HG03064 (cell line): ENCODE data around the gene PPIL1.

Source experiments
- ATAC-seq: cut with Tn5 transposase; IDR thresholded peaks from one replicate; pipeline ENCODE4 v1.9.1; 2021; ENCODE audit warnings: low read depth; ENCODE audit not compliant: unreplicated experiment

The PPIL1 gene

DNA sequence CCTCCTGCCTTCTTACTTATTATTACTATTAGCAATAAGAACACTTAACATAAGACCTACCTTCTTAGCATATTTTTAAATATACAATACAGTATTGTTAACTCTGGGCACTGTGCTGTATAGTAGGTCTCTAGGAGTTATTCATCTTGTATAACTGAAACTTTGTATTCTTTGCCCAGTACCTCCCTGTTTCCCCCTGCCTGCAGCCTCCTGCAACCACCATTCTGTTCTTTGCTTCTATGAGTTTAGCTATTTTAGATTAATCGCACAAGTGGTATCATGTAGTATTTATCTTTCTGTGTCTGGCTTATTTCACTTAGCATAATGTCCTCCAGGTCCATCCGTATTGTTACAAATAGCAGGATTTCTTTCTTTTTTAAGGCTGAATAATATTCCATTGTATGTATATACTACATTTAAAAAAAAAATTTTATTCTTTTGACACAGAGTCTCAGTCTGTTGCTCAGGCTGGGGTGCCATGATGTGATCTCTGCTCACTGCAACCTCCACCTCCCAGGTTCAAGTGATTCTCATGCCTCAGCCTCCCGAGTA is 15.6 kb upstream of the PPIL1 start:
- ATAC-seq = no peak

DNA sequence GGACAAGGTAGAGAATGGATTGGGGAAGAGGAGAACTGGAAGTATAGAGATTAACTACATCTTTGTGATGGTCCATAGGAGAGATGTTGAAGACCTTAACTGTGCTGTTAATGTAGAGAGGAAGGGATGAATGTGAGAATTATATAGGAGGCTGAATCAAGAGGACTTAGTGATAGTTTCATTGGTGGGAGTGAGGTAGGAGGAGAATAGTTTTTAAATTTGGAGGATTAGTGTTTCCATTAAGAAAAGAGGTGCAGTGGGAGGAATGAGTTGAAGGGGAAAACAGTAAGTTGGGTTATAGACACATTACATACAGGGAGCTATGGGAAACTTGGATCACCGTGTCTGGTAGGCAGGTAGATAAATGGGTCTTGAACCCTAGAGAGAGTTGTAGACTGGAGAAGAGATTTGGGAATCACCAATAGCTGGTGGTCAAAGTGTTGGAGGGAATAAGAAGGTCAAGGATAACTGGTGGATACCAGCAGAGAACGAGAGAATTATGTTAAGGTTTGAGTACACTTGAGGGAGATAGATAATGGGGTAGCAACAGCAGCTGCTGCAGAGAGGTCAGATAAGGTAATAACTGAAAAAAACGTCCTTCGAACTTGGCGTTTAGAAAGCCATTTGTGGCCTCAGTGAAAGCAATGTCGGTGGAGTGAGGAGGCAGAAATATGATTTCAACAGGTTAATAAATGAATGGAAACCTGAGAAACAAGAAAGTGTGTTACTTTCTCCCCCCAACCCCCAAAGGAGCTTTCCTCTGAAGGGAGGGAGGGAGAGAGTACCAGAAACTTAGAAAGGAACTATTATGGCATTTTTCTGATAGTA is 14.3 kb upstream of the PPIL1 start:
- no peak for ATAC-seq

DNA sequence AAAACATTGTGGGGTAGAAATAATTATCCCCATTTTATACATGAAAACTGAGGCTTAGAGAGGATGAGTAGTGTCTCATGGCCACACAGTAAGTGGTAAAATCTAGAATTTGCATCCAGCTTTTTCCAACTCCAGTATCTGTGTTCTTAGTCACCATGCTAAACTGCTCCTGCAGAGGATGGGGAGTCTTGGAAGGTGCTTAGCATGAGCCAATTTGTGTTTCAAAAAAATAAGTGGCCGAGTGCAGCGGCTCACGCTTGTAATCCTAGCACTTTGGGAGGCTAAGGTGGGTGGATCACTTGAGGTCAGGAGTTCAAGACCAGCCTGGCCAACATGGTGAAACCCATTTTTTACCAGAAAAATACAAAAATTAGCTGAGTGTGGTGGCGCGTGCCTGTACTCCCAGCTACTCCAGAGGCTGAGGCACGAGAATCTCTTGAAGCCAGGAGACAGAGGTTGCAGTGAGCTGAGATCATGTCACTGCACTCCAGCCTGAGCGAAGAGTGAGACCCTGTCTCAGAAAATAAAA is 13.6 kb upstream of the PPIL1 start:
- ATAC-seq = no peak

DNA sequence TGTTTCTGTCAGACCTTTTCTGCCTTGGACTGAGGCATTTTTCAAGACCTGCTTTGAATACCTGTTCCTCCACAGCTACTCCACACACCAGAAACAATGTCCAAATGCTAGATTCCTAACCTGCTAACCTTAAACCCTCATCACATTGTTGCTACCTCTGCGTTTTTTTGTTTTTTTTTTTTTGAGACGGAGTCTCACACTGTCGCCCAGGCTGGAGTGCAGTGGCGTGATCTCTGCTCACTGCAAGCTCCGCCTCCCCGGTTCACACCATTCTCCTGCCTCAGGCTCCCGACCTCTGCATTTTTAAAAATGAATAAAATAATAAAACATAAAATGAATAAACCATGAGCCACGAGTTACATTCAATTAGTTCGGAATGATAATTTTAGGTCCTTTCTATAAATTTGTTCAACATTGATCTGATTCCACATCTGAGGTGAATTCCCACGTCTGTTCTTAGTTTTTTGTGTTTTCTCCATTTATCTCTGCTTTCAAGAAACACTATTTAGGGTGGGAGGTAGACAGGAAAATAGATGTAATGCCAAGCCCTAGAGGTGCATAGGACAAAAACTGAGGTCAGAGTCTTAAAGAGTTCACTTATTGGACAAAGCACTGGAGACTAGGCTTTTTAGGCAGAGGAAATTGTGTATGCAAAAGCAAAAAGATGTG is 12.5 kb upstream of the PPIL1 start:
- no peak for ATAC-seq

DNA sequence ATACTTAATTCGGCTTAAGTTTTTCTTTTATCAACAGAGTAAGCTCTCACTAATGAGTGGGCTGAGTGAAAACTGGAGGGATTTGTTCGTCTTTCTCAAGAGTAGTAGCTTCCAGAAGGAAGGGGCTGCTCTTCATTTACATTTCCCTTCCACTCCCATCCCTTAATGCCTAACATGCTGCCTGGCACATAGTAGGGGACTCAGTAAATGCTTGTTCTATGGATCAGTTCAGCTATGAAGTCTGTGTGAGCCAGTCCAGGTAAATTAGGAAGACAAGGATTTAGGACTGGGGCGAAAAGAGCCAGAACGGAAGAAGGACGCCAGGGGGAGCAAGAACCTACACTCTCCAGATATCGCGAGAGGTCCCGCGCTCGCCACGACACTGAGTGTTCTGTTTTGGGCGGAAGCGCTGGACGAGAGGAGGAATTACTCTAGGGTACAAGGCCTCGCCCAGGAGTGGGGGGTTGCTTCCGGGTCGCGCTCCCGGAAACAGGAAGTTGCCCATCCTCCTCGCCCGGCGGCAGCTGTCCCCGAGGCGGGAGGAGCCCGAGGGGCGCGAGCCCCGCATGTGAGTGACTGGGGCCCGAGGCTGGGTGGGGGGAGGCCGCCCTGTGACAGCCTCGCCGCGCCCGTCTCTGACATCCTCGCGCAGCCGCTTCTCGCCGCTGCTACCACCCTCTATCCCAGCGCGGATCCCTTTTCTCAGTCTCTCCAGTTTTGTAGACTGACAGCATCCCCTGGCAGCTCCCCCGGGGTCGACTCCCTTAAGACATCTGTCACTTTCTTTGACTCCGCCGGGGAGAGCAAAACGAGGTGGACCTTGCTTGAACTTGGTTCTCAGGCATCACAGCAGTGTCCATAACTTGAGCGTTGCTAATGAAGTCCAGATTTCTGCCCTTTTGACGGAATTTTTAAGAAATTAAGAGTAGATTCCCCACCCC is 11.1 kb upstream of the PPIL1 start, which contains the start of gene C6orf89:
TSS of gene C6orf89 (plus strand) at position 492 of the 941 bp plus-strand sequence. CDS start 13,493 bp downstream, outside the sequence.
- peak; percentile 97 for ATAC-seq

DNA sequence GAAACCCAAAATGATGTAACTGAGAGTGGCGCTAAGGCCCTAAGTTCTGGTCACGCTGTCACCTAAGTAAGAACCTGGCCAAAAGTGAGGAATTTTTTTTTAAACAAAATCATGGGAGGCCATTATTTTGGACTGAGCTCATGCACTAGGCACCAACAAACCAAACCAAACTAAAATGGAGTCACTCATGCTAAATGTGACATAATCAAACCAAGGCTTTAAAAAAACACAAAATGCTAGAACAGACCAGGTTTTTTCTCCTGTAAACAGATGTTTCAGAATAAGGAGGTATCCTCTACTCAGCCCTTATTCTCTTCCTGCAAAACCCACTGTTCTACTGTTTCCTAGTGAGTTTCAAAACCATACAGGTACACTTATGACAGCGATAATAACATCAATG is 10.0 kb upstream of the PPIL1 start:
- no peak for ATAC-seq

DNA sequence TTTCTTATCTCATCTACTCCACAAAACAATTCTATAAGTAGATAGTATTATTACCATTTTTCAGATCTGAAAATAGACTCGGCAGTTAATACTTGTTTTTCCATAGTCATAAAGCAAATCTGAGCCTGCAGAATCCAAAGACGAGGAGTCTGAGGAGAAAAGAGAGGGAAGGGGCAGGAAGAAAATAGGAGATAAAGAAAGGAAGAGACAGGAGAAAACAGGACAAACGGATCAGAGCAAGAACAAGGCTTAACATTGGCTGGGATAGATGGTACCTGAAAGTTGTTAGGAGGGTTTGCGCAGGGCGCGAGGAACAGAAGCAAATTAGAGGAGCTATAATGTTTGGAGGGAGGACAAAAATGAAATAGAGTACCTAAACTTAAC is 639 bp upstream of the PPIL1 start:
- ATAC-seq = no peak

DNA sequence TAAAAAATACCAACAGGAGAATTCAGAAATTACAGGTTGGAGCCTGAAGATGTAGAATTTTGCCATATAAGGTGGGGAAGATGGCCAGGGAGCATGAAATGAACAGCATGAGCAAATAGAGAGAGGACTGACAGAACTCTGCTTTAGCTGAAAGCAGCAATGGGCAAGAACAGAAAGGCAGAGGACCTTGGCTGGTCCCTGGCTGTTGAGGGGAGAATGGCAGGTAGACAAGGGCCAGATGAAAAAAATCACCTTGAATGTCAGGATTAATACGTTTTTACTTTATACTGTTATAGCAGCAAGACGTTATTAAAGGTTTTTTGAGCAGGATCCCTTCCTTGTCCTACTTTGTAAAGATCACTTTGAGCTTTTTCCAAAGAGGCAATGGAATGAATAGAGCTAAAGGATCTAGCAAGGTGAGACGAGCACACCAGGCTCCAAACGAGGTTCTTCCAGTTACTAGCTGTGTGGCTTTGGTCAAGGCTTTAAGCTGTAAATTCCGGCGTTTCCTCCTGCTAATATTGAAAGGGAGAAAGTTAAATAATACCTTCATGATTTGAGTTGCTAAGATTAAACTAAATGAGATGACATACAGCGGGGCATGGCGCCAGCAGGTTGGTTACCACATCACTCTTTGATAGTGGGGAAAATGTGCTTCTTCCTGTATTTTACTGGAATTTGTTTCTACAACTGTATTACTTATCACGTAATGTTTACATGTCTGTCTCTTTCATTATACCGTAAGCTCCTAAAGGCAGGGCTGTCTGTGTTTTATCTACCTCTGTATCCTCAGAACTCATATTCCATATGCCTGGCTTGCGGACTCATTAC is 776 bp downstream of the PPIL1 start:
- no peak for ATAC-seq

DNA sequence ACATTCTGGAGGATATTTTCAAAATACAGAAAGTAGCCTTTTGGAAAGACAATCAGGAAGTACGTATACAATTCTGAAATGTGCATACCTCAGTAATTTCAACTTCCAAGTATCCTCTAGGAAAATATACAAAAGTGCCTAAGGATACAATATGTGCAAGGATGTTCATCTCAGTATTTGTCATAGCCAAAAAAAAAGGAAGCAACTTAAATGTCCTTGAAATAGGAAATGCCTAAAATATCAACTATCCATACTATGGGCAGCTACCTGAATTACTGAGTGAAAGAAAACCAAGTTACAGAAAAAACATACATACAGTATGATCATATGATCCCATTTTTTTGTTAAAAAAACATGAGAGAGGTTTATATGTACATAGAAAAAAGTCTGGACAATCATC is 1.5 kb downstream of the PPIL1 start:
- no peak for ATAC-seq

DNA sequence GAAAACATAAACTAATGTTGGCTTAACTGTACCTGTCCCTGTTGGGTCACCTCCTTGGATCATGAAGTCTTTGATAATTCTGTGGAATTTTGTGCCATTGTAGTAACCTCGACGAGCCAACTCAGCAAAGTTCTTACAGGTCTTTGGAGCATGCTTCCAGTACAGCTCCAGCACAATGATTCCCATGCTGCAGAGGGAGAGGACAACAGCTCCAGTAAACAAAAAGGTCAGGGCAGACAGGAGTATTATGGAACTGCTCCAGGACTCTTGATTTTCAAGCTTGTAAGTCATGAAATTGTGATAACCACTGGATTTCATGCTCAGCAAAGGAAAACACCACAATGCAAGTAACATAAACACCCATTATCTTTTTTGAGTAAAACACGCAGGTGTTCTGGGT is 2.9 kb downstream of the PPIL1 start:
- no peak for ATAC-seq

DNA sequence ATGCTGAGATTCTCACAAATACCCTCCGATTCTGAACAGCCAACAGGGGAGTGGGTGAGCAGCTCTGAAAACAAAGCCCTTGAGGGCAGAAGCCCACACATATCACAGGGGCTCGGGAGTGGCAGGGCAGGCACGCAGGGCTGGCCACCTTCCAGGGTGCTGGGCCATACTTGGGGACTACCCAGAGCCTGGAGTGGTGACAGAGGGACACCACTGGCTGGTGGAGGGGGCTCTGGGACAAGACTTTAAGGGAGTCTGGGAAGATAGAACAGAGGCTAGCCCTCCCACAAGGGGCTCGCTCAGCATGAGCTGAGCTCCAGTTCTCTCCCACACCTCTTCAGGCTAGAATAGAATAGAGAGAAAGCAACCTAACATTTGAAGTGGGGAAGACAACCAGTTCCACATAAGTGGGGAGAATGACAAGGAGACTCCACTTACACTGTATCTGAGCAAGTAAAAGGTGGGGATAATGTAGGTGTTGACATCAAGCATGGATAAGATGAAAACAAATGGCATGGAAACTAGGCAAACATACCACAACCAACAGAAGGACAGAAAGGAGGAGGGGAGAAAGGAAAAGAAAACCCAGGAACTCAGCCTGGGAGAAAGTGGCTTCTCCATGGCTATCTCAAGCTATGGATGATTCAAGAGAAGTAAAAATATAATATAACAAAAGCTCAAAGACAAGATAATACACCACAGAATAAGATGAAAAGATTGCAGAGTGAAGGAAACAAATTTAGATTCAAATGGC is 7.0 kb downstream of the PPIL1 start:
- ATAC-seq = no peak

DNA sequence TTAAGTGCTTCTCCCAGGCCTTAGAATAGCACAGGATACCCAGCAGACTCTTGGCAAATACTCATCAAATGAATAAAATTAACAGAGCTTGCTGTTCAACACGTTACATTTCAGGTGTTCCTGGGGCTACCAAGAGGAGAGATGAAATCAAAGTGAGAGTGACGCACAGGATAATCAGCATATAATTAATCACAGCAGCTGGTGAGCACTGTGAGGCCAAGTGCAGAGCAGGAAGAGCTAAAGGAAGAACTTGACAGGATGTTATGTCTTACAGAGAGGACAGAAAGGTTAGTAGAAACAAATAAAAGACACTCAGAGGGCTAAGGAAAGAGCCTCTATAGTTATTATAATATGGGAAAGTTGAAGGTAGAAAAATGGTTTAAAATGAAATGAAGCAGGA is 8.8 kb downstream of the PPIL1 start:
- ATAC-seq = no peak

DNA sequence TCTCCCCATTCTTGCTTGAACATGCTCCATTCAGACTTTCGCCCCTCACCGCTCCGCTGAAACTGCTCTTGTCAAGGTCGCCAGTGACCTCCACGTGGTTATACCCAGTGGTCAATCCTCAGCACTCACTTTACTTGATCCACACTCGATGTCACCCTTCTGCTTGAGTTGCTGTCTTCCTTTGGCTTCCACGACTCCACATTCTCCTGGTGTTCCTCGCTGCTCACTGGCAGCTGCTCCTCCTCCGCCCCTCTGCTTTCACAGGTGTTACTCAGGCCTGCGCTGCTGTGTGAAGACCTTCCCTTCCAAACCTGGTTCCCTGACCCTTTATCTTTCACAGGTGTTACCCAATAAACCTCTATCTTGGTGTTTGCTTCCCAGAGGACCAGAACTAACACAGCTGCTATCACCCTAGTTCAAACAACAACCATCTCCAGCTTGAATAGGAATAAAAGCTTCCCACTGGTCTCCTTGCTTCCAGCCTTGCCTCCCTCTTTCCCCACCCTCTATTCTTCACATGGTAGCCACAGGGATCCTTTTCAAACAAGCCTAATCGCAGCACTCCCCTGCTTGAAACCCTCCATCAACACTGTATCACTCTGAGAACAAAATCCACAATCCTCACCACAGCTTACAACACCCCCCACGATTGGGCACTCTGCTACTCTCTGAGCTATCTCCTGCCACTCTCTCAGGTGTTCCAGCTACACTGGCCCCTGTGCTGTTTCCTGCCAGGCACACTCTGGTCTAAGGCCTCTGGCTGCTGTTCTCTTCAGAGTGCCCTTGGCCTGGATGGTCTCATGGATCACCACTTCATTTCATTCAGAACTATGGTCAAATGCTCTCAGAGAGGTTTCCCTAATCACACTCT is 10.7 kb downstream of the PPIL1 start:
- ATAC-seq = no peak

DNA sequence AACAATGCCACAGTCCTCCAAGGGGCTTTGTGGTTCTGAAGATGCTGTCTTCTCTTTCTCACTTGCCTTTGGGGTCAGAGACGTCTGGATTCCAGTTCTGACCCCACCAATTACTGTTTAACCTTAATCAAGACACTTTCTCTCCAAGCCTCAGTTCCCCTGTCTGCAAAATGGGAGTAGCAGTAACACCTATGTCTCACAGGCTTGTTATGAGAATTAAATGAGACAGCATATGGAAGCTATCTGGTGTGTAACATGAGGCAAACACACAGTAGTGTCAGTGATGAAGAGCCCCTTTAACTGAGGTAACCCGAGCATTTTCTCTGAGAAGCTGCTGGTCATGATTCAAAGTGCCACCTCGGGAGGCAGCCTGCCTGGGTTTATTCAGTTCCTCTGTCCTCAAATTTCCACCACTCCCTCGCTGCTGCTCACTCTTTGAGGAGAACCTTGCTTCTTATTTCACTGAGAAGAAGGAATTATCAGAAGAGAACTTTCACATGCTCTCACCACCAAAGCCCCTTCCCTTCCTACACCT is 11.7 kb downstream of the PPIL1 start:
- ATAC-seq = no peak

DNA sequence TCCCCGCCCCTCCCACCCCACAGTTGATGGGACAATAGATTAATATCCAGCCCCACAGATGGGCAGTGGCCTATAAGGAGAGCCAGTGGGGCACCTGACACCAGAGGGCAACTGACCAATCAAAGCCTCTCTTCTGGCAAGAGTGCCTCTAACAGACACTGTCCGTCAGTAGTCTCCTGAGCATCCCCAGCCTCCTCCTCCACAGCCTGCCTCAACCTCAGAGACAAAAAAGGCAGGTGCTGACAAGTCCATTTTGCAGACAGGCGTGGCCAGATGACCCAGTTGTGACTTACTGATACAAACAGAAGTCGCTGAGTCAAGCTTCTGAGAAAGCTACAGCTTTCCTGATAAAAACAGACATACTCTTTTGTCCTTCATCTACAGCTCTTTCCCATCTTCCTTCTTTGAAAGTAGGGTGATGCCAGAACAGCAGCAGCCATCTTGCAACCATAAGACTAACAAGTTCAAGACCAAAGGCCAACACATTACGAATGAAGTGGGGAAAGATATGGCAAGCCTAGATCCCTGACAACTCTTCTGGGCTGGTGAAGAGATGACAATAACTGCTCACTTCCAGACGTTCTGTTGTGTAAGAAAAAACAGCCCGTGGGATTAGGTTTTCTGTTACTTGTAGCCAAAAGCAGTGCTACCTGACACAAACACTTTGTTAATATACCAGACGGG is 12.3 kb downstream of the PPIL1 start:
- no peak for ATAC-seq

DNA sequence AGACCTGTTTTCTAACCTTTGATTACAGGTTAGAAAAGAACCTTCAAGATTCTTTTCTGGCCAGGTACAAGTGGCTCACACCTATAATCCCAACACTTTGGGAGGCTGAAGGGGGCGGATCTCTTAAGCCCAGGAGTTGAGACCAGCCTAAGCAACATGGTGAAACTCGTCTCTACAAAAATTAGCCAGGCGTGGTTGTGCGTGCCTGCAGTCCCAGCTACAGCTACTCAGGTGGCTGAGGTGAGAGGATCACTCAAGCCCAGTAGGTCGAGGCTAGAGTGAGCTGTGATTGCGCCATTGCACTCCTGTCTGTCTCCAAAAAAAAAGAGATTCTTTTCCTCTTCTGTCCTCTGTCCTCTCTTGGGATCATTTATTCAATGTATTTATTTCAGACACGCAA is 14.5 kb downstream of the PPIL1 start:
- ATAC-seq = no peak

DNA sequence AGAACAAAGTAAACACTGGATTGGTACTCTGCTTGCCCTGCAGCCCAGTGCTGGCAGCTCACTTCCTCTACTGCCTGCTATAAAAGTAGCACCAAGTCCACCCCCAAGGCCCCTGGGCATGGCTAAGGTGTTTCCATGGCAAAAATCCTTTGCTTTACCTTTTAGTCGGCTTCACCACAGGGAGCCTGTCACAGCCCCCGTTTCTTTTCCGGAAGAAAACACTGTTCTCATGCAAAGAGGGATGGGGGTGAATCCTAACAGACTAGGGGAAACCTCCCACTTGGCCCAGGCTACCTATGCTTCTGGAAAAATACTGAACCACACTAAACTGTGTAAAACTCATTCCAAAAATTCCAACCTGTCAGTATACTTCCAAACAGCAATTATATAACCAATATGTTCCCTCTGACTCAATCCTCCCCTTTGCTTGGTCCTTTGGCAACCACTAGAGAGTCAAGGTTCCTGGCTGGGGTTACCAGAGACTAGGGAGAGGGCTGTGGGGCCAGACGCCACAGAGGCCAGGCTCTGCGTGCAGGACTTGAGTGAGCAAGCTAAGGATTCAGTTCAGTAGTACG is 16.1 kb downstream of the PPIL1 start:
- no peak for ATAC-seq
